HEK293 (cell line): ENCODE measurements around the gene VWA3A.
A peak's percentile ranks its signal among the peaks of the same experiment; 100 is the strongest.

ENCODE experiments used
- ATF2 ChIP-seq: fragments of 450-650 bp; formaldehyde crosslinking; IDR thresholded peaks from 2 replicates; pipeline ENCODE4 v1.5.1; 2016; ENCODE audit warnings: missing biosample characterization, missing genetic modification characterization, low read depth
- EGR2 ChIP-seq: fragments of 450-650 bp; formaldehyde crosslinking; IDR thresholded peaks from 2 replicates; pipeline ENCODE4 v1.5.1; 2016; ENCODE audit warnings: low read depth, missing biosample characterization, missing genetic modification characterization
- KLF17 ChIP-seq: fragments of 450-650 bp; formaldehyde crosslinking; IDR thresholded peaks from 2 replicates; pipeline ENCODE4 v1.5.1; 2016; ENCODE audit warnings: missing biosample characterization, missing genetic modification characterization
- OVOL3 ChIP-seq: fragments of 450-650 bp; formaldehyde crosslinking; IDR thresholded peaks from 2 replicates; pipeline ENCODE4 v1.5.1; 2016; ENCODE audit warnings: missing biosample characterization, missing genetic modification characterization
- PRDM6 ChIP-seq: fragments of 450-650 bp; formaldehyde crosslinking; IDR thresholded peaks from 2 replicates; pipeline ENCODE4 v1.5.1; 2017; ENCODE audit warnings: missing biosample characterization, missing genetic modification characterization
- SCRT2 ChIP-seq: fragments of 450-650 bp; formaldehyde crosslinking; IDR thresholded peaks from 2 replicates; pipeline ENCODE4 v1.5.1; 2016; ENCODE audit warnings: missing biosample characterization, missing genetic modification characterization
- ZBTB17 ChIP-seq: fragments of 450-650 bp; formaldehyde crosslinking; IDR thresholded peaks from 2 replicates; pipeline ENCODE4 v1.5.1; 2016; ENCODE audit warnings: missing biosample characterization, missing genetic modification characterization
- ZFHX2 ChIP-seq: fragments of 450-650 bp; formaldehyde crosslinking; conservative IDR thresholded peaks from 2 replicates; pipeline ENCODE4 v1.5.1; 2016; ENCODE audit warnings: missing biosample characterization, missing genetic modification characterization
- ZNF121 ChIP-seq: fragments of 450-650 bp; formaldehyde crosslinking; IDR thresholded peaks from 2 replicates; pipeline ENCODE4 v1.5.1; 2016; ENCODE audit warnings: missing biosample characterization, missing genetic modification characterization
- ZNF133 ChIP-seq: fragments of 450-650 bp; formaldehyde crosslinking; IDR thresholded peaks from 2 replicates; pipeline ENCODE4 v1.5.1; 2016; ENCODE audit warnings: missing biosample characterization, missing genetic modification characterization
- ZNF211 ChIP-seq: fragments of 450-650 bp; formaldehyde crosslinking; IDR thresholded peaks from 2 replicates; pipeline ENCODE4 v1.5.1; 2016; ENCODE audit warnings: low read depth, missing biosample characterization, missing genetic modification characterization
- ZNF335 ChIP-seq: fragments of 450-650 bp; formaldehyde crosslinking; conservative IDR thresholded peaks from 2 replicates; pipeline ENCODE4 v1.5.1; 2016; ENCODE audit warnings: missing biosample characterization, missing genetic modification characterization
- ZNF354C ChIP-seq: fragments of 450-650 bp; formaldehyde crosslinking; IDR thresholded peaks from 2 replicates; pipeline ENCODE4 v1.5.1; 2016; ENCODE audit warnings: missing biosample characterization, missing genetic modification characterization, low read depth, borderline replicate concordance
- ZNF37A ChIP-seq: fragments of 450-650 bp; IDR thresholded peaks from 2 replicates; pipeline ENCODE4 v1.5.1; 2018; ENCODE audit warnings: missing biosample characterization, missing genetic modification characterization
- ZNF398 ChIP-seq: fragments of 450-650 bp; formaldehyde crosslinking; IDR thresholded peaks from 2 replicates; pipeline ENCODE4 v1.5.1; 2017; ENCODE audit warnings: missing biosample characterization, missing genetic modification characterization
- ZNF514 ChIP-seq: fragments of 450-650 bp; formaldehyde crosslinking; IDR thresholded peaks from 2 replicates; pipeline ENCODE4 v1.5.1; 2016; ENCODE audit warnings: missing biosample characterization, missing genetic modification characterization
- ZNF530 ChIP-seq: fragments of 450-650 bp; formaldehyde crosslinking; IDR thresholded peaks from 2 replicates; pipeline ENCODE4 v1.5.1; 2016; ENCODE audit warnings: low read depth, missing biosample characterization, missing genetic modification characterization
- ZNF654 ChIP-seq: fragments of 450-650 bp; formaldehyde crosslinking; IDR thresholded peaks from 2 replicates; pipeline ENCODE4 v1.5.1; 2016; ENCODE audit warnings: low read depth, missing biosample characterization, missing genetic modification characterization
- ZNF670 ChIP-seq: fragments of 450-650 bp; formaldehyde crosslinking; IDR thresholded peaks from 2 replicates; pipeline ENCODE4 v1.5.1; 2016; ENCODE audit warnings: missing biosample characterization, missing genetic modification characterization, low read depth
- TF ChIP-seq, protein P1 (sequence below): fragments of 450-650 bp; formaldehyde crosslinking; IDR thresholded peaks from 2 replicates; pipeline ENCODE4 v1.5.1; 2017; ENCODE audit warnings: missing biosample characterization, missing genetic modification characterization
- TF ChIP-seq, protein P2 (sequence below): fragments of 450-650 bp; IDR thresholded peaks from 2 replicates; pipeline ENCODE4 v1.5.1; 2018; ENCODE audit warnings: missing biosample characterization, mild to moderate bottlenecking, missing genetic modification characterization
- TF ChIP-seq, protein P3 (sequence below): fragments of 450-650 bp; formaldehyde crosslinking; IDR thresholded peaks from 2 replicates; pipeline ENCODE4 v1.5.1; 2016; ENCODE audit warnings: missing biosample characterization, missing genetic modification characterization, borderline replicate concordance

The VWA3A gene

GRCh38 chr16:22188595-22189442, 96.5 kb downstream of the VWA3A start (continued):
- TF ChIP-seq, protein P1, sequence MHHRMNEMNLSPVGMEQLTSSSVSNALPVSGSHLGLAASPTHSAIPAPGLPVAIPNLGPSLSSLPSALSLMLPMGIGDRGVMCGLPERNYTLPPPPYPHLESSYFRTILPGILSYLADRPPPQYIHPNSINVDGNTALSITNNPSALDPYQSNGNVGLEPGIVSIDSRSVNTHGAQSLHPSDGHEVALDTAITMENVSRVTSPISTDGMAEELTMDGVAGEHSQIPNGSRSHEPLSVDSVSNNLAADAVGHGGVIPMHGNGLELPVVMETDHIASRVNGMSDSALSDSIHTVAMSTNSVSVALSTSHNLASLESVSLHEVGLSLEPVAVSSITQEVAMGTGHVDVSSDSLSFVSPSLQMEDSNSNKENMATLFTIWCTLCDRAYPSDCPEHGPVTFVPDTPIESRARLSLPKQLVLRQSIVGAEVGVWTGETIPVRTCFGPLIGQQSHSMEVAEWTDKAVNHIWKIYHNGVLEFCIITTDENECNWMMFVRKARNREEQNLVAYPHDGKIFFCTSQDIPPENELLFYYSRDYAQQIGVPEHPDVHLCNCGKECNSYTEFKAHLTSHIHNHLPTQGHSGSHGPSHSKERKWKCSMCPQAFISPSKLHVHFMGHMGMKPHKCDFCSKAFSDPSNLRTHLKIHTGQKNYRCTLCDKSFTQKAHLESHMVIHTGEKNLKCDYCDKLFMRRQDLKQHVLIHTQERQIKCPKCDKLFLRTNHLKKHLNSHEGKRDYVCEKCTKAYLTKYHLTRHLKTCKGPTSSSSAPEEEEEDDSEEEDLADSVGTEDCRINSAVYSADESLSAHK (tag by site-specific recombination) = no peak
- TF ChIP-seq EGR2 (tag by site-specific recombination) (no peak), ZNF514 (tag by site-specific recombination) (no peak), ZFHX2 (tag by site-specific recombination) (no peak), ZNF133 (tag by site-specific recombination) (no peak), ATF2 (no peak), ZNF211 (tag by site-specific recombination) (no peak), SCRT2 (tag by site-specific recombination) (no peak), OVOL3 (no peak), ZNF670 (tag by site-specific recombination) (no peak), ZNF335 (peak; percentile 92), ZNF398 (tag by site-specific recombination) (no peak), KLF17 (tag by site-specific recombination) (no peak), ZNF354C (no peak), ZNF654 (tag by site-specific recombination) (peak; percentile 99), PRDM6 (tag by site-specific recombination) (no peak), ZNF37A (tag by site-specific recombination) (no peak), ZNF530 (tag by site-specific recombination) (no peak), ZBTB17 (tag by site-specific recombination) (peak; percentile 59; the same call in 1 of the 2 replicates), ZNF121 (no peak)
- TF ChIP-seq, protein P2, sequence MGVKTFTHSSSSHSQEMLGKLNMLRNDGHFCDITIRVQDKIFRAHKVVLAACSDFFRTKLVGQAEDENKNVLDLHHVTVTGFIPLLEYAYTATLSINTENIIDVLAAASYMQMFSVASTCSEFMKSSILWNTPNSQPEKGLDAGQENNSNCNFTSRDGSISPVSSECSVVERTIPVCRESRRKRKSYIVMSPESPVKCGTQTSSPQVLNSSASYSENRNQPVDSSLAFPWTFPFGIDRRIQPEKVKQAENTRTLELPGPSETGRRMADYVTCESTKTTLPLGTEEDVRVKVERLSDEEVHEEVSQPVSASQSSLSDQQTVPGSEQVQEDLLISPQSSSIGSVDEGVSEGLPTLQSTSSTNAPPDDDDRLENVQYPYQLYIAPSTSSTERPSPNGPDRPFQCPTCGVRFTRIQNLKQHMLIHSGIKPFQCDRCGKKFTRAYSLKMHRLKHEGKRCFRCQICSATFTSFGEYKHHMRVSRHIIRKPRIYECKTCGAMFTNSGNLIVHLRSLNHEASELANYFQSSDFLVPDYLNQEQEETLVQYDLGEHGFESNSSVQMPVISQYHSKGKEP (tag by site-specific recombination) = 0 out of 2 replicates have a peak, but pooled peaks have one; percentile 55
- TF ChIP-seq, protein P3, sequence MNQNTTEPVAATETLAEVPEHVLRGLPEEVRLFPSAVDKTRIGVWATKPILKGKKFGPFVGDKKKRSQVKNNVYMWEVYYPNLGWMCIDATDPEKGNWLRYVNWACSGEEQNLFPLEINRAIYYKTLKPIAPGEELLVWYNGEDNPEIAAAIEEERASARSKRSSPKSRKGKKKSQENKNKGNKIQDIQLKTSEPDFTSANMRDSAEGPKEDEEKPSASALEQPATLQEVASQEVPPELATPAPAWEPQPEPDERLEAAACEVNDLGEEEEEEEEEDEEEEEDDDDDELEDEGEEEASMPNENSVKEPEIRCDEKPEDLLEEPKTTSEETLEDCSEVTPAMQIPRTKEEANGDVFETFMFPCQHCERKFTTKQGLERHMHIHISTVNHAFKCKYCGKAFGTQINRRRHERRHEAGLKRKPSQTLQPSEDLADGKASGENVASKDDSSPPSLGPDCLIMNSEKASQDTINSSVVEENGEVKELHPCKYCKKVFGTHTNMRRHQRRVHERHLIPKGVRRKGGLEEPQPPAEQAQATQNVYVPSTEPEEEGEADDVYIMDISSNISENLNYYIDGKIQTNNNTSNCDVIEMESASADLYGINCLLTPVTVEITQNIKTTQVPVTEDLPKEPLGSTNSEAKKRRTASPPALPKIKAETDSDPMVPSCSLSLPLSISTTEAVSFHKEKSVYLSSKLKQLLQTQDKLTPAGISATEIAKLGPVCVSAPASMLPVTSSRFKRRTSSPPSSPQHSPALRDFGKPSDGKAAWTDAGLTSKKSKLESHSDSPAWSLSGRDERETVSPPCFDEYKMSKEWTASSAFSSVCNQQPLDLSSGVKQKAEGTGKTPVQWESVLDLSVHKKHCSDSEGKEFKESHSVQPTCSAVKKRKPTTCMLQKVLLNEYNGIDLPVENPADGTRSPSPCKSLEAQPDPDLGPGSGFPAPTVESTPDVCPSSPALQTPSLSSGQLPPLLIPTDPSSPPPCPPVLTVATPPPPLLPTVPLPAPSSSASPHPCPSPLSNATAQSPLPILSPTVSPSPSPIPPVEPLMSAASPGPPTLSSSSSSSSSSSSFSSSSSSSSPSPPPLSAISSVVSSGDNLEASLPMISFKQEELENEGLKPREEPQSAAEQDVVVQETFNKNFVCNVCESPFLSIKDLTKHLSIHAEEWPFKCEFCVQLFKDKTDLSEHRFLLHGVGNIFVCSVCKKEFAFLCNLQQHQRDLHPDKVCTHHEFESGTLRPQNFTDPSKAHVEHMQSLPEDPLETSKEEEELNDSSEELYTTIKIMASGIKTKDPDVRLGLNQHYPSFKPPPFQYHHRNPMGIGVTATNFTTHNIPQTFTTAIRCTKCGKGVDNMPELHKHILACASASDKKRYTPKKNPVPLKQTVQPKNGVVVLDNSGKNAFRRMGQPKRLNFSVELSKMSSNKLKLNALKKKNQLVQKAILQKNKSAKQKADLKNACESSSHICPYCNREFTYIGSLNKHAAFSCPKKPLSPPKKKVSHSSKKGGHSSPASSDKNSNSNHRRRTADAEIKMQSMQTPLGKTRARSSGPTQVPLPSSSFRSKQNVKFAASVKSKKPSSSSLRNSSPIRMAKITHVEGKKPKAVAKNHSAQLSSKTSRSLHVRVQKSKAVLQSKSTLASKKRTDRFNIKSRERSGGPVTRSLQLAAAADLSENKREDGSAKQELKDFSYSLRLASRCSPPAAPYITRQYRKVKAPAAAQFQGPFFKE (tag by site-specific recombination) = no peak
